ENCODE results near the gene EIF2D. TPM values are rescaled to one million over a fixed set of nuclear protein-coding genes. Genes with fewer than 3 reads are reported as not detected.

The EIF2D gene
- polyA plus RNA-seq, 3 donors: 29.5 to 57.5 (median 42.1) TPM

DNA sequence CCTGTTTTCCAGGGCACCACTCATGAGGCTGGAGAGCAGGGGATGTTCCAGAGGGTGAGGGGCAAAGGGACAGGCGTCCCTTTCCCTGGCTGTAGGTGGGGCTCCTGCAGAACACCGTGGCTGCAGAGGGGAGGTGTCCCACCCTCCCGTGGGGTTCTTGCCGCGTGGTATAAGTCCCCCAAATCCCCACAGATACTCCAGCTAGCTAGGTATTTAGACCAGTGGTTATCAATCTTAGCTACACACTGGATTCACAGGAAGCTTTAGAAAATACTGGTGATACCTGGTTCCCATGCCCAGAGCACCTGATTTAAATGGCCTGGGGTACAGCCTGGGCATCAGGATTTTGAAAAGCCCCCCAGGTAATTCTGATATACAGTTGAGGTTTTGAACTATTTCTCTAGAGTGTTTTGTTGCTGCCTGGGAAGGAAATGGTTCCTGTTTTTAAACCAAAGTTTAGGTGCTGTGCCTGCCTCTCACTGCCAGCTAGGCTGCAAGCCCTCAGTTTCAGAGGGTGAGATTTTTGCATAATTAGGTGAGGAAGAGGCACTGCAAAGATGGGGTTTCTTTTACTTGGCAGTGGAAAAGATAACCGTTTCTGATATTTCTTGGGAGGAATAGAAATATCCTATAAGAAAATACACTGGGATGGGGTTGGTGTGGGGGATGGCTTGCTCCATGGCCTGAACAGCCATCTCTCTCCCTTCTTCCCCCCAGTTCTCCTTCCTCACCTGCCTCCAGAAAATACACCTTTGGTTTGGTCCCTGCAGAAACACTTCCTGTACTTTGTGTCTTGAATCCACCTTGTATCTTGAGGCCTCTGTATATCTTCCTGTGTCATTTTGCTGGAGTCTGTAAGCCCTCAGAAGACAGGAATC, 53.2 kb downstream of the EIF2D start:
- WGBS, 3 donors: 56 to 69% (median 67%) methylated on average over 6 of the region's 6 CpGs
- H3K27ac ChIP-seq (ENCODE audit: low read depth, low read length): no peak overlapping the region

DNA sequence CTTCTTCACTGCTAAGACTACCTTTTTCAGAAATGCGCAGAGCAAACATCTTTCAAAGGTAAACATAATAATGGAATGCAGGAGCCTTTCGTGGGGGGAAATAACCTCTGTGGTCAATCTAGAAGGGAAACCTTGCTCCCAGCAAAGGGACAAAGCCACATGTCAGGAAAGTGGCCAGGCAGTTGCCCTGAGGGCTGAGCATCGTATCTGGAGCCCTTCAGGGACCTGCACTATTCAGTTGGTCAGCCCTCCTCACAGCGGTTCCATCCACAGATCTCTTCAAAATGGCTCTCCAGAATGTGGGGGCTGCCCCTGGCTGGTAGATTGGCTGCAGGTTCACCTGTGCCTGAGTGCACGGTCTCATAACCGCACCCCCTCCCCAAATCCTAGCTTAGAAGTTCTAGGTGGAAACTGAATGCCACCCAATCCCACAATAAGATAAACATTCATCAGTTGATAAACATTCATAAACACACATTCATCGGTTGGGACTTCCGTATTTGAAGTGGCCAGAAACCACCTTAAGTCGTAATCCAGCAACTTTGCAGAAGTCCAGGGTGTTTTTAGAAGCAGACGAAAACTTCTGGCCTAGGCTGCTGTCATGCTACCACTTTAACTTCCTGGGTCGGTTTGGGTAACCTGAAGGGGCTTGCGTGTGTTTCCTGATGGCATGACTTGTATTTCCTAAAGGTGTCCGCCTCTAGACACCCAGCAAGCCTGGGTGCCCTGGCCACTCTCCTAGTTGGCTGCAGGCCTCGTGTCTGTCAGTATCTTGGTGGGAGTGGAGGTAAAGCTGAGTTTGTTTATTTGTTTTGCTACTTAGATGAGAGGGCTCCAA, 54.4 kb downstream of the EIF2D start:
- 47 to 59% (median 50%) methylated on average over 14 of the region's 14 CpGs for WGBS, 3 donors
- H3K27ac ChIP-seq (ENCODE audit: low read depth, low read length): no peak overlapping the region

- 2 to 3% (median 2%) methylated on average over 56 to 67 of the region's 67 CpGs for WGBS, 3 donors
- H3K27ac ChIP-seq (ENCODE audit: low read depth, low read length): no peak overlapping the region
Observed at GRCh38 chr1:206556750-206557635, 55.3 kb downstream of the EIF2D start.

DNA sequence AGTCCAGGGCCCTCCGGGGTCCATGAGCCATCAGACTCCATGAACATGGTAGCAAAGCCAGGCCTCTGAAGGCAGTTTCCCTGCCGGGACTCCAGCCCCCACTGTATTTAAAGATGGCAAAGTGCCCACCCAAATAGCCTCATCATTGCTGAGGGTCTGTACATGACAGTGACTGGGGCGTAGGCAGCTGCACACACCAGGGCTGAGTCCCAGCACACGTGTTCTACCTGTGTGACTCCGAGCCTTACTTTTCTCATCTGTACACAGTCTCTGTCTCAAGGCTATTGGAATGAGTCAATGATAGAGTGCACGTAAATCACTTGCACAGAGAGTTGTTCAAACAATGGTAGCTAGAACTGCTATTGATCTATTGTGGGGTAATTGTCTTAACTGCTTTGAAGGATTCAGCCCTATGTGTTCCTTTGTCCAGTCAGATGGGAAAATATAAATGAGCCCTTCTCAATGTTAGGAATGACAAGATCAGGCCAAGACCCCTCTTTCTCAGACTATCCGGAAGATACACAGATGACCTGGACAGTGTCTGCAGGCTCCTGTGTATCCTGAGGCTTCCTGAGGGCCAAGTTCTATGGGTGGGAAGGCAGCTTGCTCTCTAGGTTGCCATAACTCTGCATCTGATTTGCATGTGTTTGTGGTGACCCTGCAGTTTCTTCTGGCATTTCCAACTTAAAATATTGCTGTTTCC, 56.1 kb downstream of the EIF2D start:
- 64 to 83% (median 79%) methylated on average over 7 of the region's 7 CpGs for WGBS, 3 donors
- no peak overlapping the region for H3K27ac ChIP-seq (ENCODE audit: low read depth, low read length)

GRCh38 chr1:206555473-206555935, 56.8 kb downstream of the EIF2D start:
- 55 to 60% (median 59%) methylated on average over 10 of the region's 10 CpGs for WGBS, 3 donors
- H3K27ac ChIP-seq (ENCODE audit: low read depth, low read length): no peak overlapping the region

- H3K27ac ChIP-seq (ENCODE audit: low read depth, low read length): no peak overlapping the region
- 56 to 92% (median 91%) methylated on average over 1 of the region's 1 CpG for WGBS, 3 donors
Observed at GRCh38 chr1:206554701-206555472, 57.4 kb downstream of the EIF2D start.

GRCh38 chr1:206554211-206554610, 58.1 kb downstream of the EIF2D start:
- no peak overlapping the region for H3K27ac ChIP-seq (ENCODE audit: low read depth, low read length)
- WGBS, 3 donors: 88 to 97% (median 95%) methylated on average over 3 of the region's 3 CpGs

GRCh38 chr1:206551986-206552326, 60.3 kb downstream of the EIF2D start:
- WGBS, 3 donors: 83 to 91% (median 89%) methylated on average over 3 of the region's 3 CpGs
- no peak overlapping the region for H3K27ac ChIP-seq (ENCODE audit: low read depth, low read length)

DNA sequence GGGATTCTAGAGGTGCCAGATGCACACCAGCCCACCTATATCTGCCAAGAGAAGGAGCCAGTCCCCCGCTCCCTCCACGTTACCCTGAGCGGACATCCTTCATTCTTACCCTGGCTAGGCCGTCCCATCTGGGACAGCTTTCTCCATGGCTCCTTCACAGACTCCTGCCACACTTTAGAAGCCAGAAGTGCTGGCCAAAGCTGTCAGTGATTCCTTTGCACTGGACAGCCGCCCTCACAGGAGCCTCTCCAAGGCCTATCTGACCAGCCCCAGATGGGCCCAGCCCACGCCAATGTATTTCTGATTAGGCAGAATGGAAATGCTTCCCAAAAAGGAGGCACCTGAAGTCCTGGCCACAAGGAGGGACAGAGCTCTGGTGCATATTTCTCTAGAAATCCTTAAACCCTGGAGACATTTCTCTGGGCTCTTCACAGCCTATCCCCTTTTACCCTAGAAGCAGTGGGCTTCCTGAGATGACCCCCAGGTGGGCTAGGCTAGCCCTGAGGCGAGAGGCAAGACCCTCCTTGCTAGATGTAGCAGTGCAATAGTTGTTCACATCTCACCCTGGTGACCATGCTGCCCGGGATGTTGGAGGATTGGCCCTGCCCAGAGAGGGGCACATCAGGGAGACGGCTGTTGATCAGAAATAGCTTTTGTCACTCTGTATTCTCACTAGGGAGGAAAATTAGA, 60.8 kb downstream of the EIF2D start:
- no peak overlapping the region for H3K27ac ChIP-seq (ENCODE audit: low read depth, low read length)

DNA sequence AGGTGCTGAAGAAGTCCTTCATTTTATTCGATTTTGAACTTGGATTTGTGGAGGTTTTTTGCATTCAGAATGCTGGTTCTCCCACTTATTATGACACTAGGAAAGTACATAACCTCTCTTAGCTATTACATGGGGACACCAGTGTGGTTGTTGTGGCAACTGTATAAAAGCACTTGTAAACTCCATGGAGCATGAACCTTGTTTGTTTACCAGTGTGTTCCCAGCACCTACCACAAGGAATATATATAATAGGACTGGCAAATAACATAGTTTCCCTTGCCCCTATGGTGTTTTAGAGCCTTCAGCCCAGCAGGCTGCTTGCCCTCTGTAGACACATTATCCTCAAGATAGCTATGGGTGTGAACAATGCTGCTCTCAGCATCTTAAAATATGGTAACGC, 61.8 kb downstream of the EIF2D start:
- H3K27ac ChIP-seq (ENCODE audit: low read depth, low read length): no peak overlapping the region
- WGBS, 3 donors: 69 to 84% (median 80%) methylated on average over 2 of the region's 2 CpGs

More for the DNA sequence above, 60.8 kb downstream of the EIF2D start:
- 77 to 86% (median 82%) methylated on average over 9 of the region's 9 CpGs for WGBS, 3 donors

- no peak overlapping the region for H3K27ac ChIP-seq (ENCODE audit: low read depth, low read length)
- WGBS, 3 donors: 88 to 96% (median 91%) methylated on average over 7 of the region's 7 CpGs
Observed at GRCh38 chr1:206547104-206547503, 65.2 kb downstream of the EIF2D start.

DNA sequence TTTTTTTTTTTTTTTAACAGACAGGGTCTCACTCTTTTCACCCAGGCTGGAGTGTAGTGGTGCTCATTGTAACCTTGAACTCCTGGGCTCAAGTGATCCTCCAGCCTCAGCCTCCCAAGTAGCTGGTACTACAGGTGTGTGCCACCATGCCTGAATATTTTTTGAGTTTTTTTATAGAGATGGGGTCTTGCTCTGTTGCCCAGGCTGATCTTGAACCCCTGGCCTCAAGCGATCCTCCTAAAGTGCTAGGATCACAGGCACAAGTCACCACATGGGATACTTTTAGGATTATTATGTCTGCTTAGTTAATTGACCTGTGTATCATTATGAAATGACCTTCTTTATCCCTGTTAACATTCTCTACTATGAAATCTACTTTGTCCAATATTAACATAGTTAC, 66.9 kb downstream of the EIF2D start:
- WGBS, 3 donors: 96 to 100% (median 100%) methylated on average over 1 of the region's 1 CpG

GRCh38 chr1:206544562-206545257, 67.6 kb downstream of the EIF2D start:
- H3K27ac ChIP-seq (ENCODE audit: low read depth, low read length): no peak overlapping the region
- 12 to 16% (median 15%) methylated on average over 9 of the region's 9 CpGs for WGBS, 3 donors

More for the DNA sequence above, 66.9 kb downstream of the EIF2D start:
- no peak overlapping the region for H3K27ac ChIP-seq (ENCODE audit: low read depth, low read length)
